Testis (tissue), 3 donors: ENCODE measurements around the gene CDC42SE1. TPM values are rescaled to one million over a fixed set of nuclear protein-coding genes. Genes with fewer than 3 reads are reported as not detected.

Experiments
- DNase-seq: peaks from one replicate; pipeline ENCODE4 v3.0.0-alpha.2; 2019
- H3K27ac ChIP-seq, 2 donors: fragments of 200-600 bp; sonication (generic); one replicate each; pipeline ENCODE4 v1.5.1; 2019
- H3K27me3 ChIP-seq: fragments of 200-600 bp; sonication (generic); one replicate; pipeline ENCODE4 v1.5.1; 2019
- H3K36me3 ChIP-seq: fragments of 200-600 bp; sonication (generic); one replicate; pipeline ENCODE4 v1.5.1; 2017; ENCODE audit warnings: low read depth; ENCODE audit errors: missing control alignments
- H3K4me1 ChIP-seq: fragments of 200-600 bp; sonication (generic); one replicate; pipeline ENCODE4 v1.5.1; 2019
- H3K4me3 ChIP-seq, 2 donors: fragments of 200-600 bp; sonication (generic); one replicate each; pipeline ENCODE4 v1.5.1; 2017 to 2019
- H3K9me3 ChIP-seq: fragments of 200-600 bp; sonication (generic); one replicate; pipeline ENCODE4 v1.5.1; 2017
- CTCF ChIP-seq, 3 experiments: fragments of 450-650 bp in 2 of 3; fragments of 200-600 bp in 1 of 3; sonication (generic) in 1 of 3; IDR thresholded peaks; one replicate each; pipeline ENCODE4 v1.5.1; 2016 to 2019; ENCODE audit warnings: antibody characterized with exemption in 3 of 3, mild to moderate bottlenecking in 2 of 3, moderate library complexity in 1 of 3
- POLR2A ChIP-seq: fragments of 450-650 bp; IDR thresholded peaks from one replicate; pipeline ENCODE4 v1.6.1; 2017; ENCODE audit warnings: antibody characterized with exemption, mild to moderate bottlenecking, moderate library complexity
- WGBS, 2 donors: methylation state at CpG; one replicate each; pipeline ENCODE4 v1.1.5; 2018; 5-methylcytosine and 5-hydroxymethylcytosine counted together
- intact Hi-C: fragments of 100-400 bp; cut with DNase I; formaldehyde crosslinking; loops from one replicate; pipeline ENCODE4 v1.15.1; 2023; ENCODE audit warnings: low total_unique reads
- polyA plus RNA-seq: library from polyadenylated mRNA; stranded (reverse); fragments of 350-450 nt; fragmentation: Illumina TruSeq; extraction: RNeasy Lipid Tissue Mini Kit (QIAGEN cat#74804); gene quantifications from one replicate; pipeline ENCODE4 v1.2.3, GENCODE V29; 2014; ENCODE audit warnings: low read depth, low replicate concordance; ENCODE audit not compliant: insufficient read depth
- total RNA-seq, 2 donors: library from RNA; depleted of rRNA; stranded (reverse); fragments of >200 nt; gene quantifications; one replicate each; pipeline ENCODE4 v1.2.3, GENCODE V29; 2016

CDC42SE1 gene
- total and polyA plus RNA-seq, 3 donors from 2014 or later, result 34.8 to 40.5 (median 36.9) TPM

DNA sequence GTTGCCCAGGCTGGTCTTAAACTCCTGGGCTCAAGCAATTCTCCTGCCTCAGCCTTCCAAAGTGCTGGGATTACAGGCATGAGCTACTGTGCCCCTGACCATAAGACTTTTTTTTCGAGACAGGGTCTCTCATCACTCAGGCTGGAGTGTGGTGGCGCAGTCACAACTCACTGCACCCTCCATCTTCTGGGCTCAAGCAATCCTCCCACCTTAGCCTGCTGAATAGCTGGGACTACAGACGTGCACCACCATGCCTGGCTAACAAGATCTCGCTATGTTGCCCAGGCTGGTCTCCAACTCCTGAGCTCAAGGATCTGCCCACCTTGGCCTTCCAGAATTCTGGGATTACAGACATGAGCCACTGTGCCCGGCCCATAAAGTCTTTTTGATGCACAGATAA is 10.0 kb downstream of the CDC42SE1 start:
- WGBS, 2 donors, result 82 to 89% methylated on average over 5 of the region's 5 CpGs
- no peaks in the 10 kb centered on the region for H3K27me3 ChIP-seq
- H3K9me3 ChIP-seq, result no peaks in the 10 kb centered on the region
- TF ChIP-seq POLR2A (no peak), CTCF (IDR thresholded peaks at IDR 0.05) (no peak)
- no peak for DNase-seq
- no peak overlapping the region for H3K27ac ChIP-seq
- peaks cover 4% of the 10 kb centered on the region for H3K4me1 ChIP-seq
- H3K4me3 ChIP-seq, result no peak overlapping the region
- intact Hi-C loops, result no loop called here
- H3K36me3 ChIP-seq, result no peaks in the 10 kb centered on the region

GRCh38 chr1:151048645-151049032 is 10.8 kb downstream of the CDC42SE1 start:
- H3K27me3 ChIP-seq, result no peaks in the 10 kb centered on the region
- intact Hi-C loops, result no loop called here
- peaks cover 4% of the 10 kb centered on the region for H3K4me1 ChIP-seq
- no peak for DNase-seq
- H3K36me3 ChIP-seq, result no peaks in the 10 kb centered on the region
- H3K27ac ChIP-seq, result peak overlapping the region in 1 of 2 donors; percentile 95
- peak overlapping the region; percentile 79 to 93 for H3K4me3 ChIP-seq
- TF ChIP-seq POLR2A (no peak), CTCF (IDR thresholded peaks at IDR 0.05) (peak in 2 of 3 experiments; percentile 4 to 53)
- no peaks in the 10 kb centered on the region for H3K9me3 ChIP-seq
- 0 to 3% methylated on average over 3 of the region's 3 CpGs for WGBS, 2 donors

DNA sequence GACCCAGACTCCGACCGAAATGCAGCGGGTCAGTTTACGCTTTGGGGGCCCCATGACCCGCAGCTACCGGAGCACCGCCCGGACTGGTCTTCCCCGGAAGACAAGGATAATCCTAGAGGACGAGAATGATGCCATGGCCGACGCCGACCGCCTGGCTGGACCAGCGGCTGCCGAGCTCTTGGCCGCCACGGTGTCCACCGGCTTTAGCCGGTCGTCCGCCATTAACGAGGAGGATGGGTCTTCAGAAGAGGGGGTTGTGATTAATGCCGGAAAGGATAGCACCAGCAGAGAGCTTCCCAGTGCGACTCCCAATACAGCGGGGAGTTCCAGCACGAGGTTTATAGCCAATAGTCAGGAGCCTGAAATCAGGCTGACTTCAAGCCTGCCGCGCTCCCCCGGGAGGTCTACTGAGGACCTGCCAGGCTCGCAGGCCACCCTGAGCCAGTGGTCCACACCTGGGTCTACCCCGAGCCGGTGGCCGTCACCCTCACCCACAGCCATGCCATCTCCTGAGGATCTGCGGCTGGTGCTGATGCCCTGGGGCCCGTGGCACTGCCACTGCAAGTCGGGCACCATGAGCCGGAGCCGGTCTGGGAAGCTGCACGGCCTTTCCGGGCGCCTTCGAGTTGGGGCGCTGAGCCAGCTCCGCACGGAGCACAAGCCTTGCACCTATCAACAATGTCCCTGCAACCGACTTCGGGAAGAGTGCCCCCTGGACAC is 11.3 kb downstream of the CDC42SE1 start:
- H3K4me3 ChIP-seq, result peak overlapping the region; percentile 79 to 93
- H3K36me3 ChIP-seq, result no peaks in the 10 kb centered on the region
- H3K27me3 ChIP-seq, result no peaks in the 10 kb centered on the region
- H3K4me1 ChIP-seq, result peaks cover 4% of the 10 kb centered on the region
- intact Hi-C loops, result no loop called here
- WGBS, 2 donors, result 0% methylated on average over 7 to 33 of the region's 48 CpGs
- TF ChIP-seq POLR2A (no peak), CTCF (IDR thresholded peaks at IDR 0.05) (peak in 2 of 3 experiments; percentile 27 to 49)
- H3K27ac ChIP-seq, result peak overlapping the region; percentile 89 to 95
- no peaks in the 10 kb centered on the region for H3K9me3 ChIP-seq
- peak; percentile 85 for DNase-seq

GRCh38 chr1:151047591-151047924 is 11.9 kb downstream of the CDC42SE1 start, which contains the start of gene C1orf56:
Gene C1orf56, plus strand, starts transcription at chr1:151047751. Its CDS starts 97 bp downstream, at chr1:151047848.
- WGBS, 2 donors, result 0% methylated on average over 1 to 20 of the region's 29 CpGs
- intact Hi-C loops, result no loop called here
- Histone ChIP-seq H3K4me1 (peaks cover 4% of the 10 kb centered on the region), H3K27me3 (no peaks in the 10 kb centered on the region), H3K4me3 (peak within 1 kb of the TSS; percentile 79 to 93), H3K36me3 (no peaks in the 10 kb centered on the region), H3K27ac (peak within 1 kb of the TSS; percentile 89 to 95), H3K9me3 (no peaks in the 10 kb centered on the region)
- DNase-seq, result peak; percentile 86
- TF ChIP-seq CTCF (IDR thresholded peaks at IDR 0.05) (no peak), POLR2A (peak; percentile 51)

- H3K4me3 ChIP-seq, result no peak overlapping the region
- H3K27me3 ChIP-seq, result no peaks in the 10 kb centered on the region
- DNase-seq, result no peak
- no peaks in the 10 kb centered on the region for H3K9me3 ChIP-seq
- no peak overlapping the region for H3K27ac ChIP-seq
- no peak for TF ChIP-seq CTCF (IDR thresholded peaks at IDR 0.05)
- TF ChIP-seq POLR2A, result no peak
- no peaks in the 10 kb centered on the region for H3K36me3 ChIP-seq
- peaks cover 4% of the 10 kb centered on the region for H3K4me1 ChIP-seq
- intact Hi-C loops, result no loop called here
- 86 to 97% methylated on average over 1 of the region's 1 CpG for WGBS, 2 donors
These were observed 16.3 kb downstream of the CDC42SE1 start for GRCh38 chr1:151043163-151043562.
